GM12891 (cell line): ENCODE data around the gene HMGB4.

Source experiments
- POLR2A ChIP-seq: IDR thresholded peaks from 2 replicates; pipeline ENCODE4 v1.6.1; 2011; ENCODE audit warnings: low read depth, low read length, control low read depth
- POLR2AphosphoS5 ChIP-seq: IDR thresholded peaks from 2 replicates; pipeline ENCODE4 v1.6.1; 2011; ENCODE audit warnings: low read depth, low read length, control low read depth
- TAF1 ChIP-seq: IDR thresholded peaks from 2 replicates; pipeline ENCODE4 v1.6.1; 2011; ENCODE audit warnings: low read depth, low read length, control low read depth

GRCh38 chr1:33866281-33866680, 2.4 kb downstream of the HMGB4 start:
- TF ChIP-seq POLR2A (no peak), POLR2AphosphoS5 (no peak), TAF1 (no peak)
